NCI-H1092 treated with DMSO at 0.1 percent for 48 hours (cell line): ENCODE measurements around the gene GATA3.
"Not testable (repeated sequence)": the region's sequence is repeated elsewhere in the genome, so short reads cannot be mapped to it uniquely, and the experiment has no call there.

ENCODE experiments used
- DNase-seq: peaks from one replicate; lab custom pipeline; 2025; lab: John Stamatoyannopoulos, UW

GATA3 gene

DNA sequence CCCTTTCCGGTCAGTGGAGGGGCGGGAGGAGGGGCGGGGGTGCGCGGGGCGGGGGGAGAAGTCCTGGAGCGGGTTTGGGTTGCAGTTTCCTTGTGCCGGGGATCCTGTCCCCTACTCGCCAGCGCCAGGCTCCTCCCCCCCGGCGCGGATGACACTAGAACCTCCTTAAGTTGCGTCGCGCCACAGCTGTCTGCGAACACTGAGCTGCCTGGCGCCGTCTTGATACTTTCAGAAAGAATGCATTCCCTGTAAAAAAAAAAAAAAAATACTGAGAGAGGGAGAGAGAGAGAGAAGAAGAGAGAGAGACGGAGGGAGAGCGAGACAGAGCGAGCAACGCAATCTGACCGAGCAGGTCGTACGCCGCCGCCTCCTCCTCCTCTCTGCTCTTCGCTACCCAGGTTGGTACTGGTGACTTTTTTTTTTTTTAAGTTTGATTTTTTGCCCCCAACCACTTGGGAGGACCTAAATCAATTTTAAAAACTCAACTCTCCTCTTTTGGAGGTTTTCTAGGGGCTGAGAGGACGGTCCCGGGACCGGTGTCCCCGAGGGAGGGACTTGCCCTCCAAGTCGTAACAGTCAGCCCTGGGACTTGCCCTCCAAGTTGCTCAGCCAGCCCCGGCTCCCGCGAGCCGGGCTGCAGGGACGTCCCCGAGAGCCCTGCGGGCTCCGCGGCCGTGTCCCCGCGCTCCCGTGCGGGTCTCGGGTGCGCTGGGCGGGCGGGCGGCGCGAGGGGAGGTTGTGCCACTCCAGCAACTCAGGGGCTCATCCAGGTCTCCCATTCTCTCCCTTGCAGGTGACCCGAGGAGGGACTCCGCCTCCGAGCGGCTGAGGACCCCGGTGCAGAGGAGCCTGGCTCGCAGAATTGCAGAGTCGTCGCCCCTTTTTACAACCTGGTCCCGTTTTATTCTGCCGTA lies at the start of gene GATA3:
Gene GATA3 (plus strand): TSS at position 195 of the 914 bp plus-strand sequence. CDS start 968 bp downstream, outside the sequence.
- DNase-seq = no peak

DNA sequence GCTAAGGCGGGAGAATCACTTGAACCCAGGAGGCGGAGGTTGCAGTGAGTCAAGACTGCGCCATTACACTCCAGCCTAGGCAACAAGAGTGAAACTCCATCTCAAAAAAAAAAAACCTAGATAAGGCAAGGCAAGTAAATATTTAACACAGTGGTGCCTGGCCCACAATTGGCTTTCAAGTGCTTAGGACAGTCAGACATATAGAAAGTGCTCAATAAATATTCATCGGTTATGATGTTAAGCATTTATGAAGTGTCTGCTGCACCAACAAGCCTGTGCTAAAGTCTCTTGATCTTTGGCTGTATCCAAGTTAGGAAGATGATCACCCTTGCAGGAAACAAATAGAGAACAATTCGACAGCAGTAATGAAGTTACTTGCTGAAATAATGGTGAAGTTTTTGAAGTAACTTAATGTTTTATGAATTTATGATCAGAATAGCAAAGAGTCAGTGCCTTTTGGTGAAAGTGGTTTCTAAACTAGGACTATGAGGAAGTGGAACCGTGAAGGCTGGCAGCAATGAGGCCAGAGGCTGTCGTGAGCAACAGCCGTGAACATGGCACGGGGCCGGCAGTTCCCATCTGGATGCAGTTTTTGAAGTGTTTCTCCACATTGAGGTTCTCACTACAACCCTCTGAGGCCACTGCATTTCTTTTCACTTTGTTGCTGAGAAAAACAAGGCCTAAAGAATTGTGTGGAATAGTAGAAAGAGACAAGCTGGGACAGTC lies 48.1 kb upstream of the GATA3 start:
- no peak for DNase-seq

DNA sequence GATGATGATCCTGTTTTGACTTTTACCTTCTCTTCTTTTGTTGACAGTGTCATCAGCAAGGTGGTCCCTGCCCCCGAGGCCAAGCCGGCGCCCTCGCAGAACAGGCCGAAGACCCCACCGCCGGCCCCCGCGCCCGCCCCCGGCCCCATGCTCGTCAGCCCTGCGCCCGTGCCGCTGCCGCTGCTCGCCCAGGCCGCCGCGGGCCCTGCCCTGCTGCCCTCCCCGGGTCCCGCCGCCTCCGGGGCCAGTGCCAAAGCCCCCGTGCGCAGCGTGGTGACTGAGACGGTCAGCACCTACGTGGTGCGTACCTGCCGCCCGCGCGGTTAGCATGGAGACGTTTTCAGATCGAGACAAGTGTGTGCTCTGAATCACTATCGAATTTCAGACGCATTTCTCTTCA lies 45.5 kb upstream of the GATA3 start:
- DNase-seq = no peak

DNA sequence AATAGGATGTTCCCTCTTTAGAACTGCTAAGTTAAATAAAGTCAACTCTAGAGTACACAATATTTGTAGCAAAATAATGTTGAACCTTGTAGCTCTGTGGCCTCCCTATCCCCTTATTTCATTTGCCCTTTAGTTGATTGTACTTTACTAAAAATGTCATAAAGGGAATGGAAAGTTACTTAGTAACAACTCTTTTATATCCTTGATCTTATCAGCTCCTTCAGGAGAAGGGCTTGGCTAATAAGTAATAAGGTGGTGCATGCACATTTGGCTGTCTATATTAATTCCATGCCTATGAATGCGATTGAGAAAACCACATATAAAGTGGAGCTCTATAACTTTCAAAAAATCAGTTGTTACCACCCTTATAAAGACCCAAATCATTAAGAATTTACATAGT lies 41.5 kb upstream of the GATA3 start:
- no peak for DNase-seq

DNA sequence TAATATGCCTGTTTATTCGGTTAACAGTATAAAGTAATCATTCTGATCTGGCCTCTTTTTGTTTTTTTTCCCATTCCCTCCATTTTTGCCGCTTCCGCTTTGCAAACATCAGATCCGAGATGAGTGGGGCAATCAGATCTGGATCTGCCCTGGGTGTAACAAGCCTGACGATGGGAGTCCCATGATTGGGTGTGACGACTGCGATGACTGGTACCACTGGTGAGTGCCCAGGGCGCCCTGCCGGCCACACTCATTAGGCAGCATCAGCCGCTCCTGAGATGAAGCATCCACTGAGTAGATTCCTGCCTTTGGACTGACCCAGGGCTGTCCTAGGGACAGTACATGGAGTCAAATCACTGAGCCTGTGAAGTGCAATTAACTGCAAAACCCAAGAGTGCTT lies 40.9 kb upstream of the GATA3 start:
- no peak for DNase-seq

DNA sequence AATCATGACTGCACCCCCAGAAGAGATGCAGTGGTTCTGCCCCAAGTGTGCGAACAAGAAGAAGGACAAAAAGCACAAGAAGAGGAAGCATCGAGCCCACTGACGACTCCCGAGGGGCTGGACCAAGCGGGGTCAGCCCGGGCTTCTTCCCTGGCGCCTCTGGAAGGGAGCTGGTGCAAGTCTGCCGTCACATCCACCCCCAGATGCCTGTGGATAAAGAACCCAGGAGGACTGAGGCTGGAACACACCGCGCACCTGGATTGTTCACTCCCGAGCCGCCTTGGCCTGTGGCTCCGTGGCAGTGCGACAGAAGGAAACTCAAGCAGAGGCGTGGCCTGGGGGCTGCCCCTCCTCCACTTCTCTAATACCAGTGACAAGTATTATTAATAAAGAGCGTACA lies 39.8 kb upstream of the GATA3 start:
- DNase-seq = no peak

DNA sequence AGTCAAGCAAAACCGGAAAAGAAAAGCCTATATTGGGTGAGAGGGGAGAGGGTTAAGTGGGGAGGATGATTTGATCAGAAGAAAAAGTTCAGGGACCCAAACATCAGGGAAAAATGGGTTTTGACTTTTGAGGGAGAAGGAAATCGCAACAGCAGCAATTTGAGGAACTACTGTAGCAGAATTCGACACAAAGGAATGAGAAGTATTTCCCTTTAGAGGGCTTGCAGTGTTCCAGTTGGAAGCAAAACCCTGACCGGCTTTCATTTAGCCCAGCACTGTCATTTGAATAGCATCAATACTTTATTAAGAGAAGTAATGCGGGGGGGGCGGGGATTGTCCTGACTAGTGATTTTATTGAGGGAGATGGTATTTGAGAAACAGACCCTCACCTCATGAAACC lies 37.2 kb upstream of the GATA3 start:
- no peak for DNase-seq

DNA sequence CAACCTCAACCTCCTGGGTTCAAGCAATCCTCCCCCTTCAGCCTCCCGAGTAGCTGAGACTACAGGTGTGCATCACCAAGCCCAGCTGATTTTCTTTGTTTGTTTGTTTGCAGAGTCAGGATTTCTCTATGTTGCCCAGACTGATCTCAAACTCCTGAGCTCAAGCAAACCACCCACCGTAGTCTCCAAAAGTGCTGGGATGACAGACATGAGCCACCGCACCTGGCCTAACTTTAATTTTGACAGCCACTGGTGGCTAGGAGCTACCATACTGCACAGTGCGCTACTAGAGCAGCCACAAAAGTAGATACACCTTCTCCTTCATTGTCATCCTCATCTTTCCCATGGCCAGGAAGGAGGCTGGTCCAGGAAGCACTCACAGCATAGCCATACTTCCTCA lies 31.2 kb upstream of the GATA3 start:
- DNase-seq = no peak

DNA sequence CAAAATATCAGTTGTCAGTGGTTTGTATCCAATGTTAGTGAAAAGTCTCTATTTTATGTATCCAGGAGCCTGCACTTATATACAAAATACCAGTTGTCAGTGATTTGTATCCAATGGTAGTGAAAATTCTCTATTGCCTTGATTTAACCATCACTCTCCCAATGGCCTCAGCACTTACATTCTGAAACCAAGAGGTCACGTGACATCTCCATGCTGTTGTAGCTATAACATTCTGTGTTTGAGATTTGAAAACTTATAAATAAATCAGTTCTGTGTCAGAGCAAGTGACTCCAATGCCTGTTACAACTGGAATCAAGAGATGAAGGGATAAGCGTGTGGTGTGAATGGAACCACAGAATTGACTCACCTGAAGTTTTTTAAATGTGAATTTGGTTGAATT lies 30.6 kb upstream of the GATA3 start:
- DNase-seq = no peak

DNA sequence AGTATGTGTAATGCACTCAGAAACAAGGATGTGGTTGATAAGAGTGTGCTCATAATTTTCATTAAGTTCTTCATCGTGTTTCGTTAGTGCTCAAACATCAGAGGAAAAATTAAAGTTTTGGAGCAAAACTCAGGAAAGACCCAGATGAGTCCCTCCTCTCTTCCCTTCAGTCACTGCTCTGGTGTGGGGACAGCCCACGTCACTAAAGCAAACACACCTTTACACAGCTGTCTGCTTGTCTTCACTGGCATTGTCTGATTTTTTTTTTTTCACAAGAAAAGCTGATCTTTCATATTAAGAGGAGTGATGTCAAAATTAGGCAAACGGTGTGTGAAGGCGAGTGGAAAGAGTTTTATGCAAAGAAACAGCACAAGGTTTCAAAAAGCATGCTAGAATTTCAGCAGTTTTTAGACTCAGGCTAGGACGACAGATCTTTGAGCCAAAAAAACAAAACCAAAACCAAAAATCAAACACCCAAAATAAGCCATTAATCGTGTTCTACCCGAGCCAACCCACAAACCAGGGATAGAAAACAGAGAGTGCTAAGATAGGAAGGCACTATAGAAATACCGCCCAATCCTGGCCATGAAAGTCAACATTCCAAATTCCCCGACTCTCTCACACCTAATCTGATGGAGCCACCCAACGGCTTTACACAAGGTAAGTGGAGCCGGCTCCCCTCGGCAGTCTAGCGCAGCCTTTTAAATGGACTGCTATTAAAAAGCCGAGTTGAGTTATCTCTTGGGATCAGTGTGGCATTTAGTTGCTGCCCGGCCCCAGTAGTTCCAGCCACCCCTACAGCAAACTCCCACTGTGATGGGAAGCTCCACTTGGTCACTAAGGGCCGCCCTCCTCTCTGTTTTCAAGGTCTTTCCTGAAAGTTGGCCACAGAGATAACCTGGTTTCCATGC lies 27.9 kb upstream of the GATA3 start:
- no peak for DNase-seq

DNA sequence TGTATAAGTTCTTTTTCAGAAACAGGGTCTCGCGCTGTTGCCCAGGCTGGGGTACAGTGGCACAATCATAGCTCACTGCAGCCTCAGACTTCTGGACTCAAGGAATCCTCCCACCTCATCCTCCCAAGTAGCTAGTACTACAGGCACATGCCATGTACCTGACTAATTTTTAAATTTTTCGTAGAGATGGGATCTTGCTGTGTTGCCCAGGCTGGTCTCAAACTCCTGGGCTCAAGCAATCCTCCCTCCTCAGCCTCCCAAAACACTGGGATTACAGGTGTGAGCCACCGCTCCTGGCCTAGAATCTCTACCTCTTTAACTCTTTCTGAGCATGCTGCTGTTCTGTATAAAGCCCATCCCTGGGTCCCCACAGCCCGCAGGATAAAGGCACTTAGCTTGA lies 23.3 kb upstream of the GATA3 start:
- DNase-seq = not testable (repeated sequence)

DNA sequence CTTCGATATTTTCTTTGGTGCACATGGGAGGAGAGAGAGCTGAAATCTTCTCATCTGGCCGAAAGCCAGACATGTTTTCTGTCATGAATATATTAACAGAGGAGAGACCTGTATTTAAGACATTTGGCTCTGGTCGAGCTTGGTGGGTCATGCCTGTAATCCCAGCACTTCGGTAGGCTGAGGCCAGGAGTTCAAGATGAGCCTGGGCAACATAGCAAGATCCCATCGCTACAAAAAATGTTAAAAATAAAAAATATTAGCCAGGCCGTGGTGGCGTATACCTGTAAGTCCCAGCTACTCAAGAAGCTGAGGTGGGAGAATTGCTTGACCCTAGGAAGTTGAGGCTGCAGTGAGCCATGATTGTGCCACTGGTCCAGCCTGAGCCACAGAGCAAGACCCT lies 21.9 kb upstream of the GATA3 start:
- no peak for DNase-seq

DNA sequence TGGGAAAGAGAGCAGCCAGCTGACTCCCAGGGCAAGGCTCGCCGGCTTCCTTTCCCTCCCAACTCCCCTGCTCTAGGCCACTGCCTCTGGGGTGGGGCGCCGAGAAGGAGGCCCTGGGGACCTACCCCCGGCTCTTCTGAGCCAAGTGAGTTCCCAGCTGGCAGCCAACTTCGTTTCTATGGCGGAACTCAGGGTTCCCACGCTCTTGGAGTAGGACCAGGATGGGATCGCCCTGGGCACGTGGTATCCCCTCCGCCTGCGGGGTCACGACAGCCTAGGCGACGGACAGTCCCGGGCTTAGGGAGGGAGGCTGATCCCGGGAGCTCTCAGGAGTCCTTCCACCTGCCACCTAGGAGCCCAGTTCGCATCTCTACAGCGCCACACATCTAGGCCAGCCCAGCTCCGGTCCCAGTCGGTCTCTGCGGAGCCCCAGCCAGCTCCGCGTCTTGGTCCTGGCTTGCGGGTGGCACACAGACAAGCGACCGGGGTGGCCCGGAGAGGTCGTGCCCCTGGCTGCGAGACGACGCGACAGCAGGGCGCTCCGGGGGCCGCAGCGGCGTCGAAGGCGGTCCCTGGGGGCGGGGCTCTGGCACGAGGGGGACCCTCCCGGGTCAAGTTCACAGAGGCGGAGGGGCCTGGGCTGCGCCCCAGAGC lies 20.5 kb upstream of the GATA3 start:
- DNase-seq = no peak

DNA sequence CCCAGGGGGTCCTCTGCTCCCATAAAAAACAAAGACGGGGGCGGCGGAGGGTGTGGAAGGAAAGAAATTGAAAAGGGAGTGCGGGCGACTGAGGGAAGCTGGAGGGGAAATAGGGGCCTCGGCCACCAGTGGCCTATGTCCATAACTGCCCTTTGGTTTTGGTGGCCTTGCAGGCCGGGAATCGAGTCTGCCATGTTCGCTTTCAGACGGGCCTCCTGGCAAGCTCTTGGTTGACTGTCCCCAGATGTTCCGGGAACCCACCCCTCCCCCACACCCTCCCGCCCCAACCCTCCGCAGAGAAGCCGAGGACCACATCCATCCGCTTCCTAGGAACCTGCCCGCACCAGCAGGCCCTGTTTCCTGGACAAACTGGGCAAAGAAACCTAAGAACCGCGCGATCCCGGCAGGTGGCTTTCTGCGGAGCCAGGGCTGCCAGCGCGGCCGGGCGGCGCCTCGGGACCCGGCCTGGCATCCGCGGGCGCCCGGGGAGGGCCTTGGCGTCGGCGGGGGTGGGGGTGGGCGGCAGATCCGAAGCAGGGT lies 20.0 kb upstream of the GATA3 start:
- no peak for DNase-seq

DNA sequence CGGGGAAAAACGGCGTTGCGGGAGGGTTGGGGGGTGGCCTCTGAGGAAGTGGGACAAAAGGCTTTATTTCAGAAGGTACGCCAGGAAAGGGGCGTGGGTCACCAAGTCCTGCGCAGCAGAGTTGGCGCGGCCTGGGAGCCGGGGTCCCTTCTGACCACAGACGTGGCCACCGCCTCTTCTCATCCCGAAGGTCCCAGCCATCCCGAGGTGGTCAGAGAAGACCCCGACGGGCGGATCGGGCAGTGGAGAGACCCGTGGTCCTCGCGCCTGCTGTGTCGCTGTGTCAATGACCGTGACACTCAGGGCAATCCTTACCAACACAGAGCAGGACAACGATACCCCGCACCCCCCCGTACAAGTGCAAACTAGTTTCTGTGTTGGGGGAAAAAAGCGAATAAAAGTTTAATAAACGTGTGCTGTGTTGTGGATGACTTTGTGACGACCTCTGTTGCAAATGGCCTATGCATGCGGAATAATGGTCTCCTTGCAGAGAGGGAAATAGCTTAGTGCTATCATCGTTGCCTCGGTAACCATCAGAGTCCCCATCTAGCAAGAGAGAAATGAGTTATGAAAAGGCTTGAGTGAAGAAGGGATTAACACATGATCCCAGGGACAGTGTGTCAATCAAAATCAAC lies 19.4 kb upstream of the GATA3 start:
- DNase-seq = peak; percentile 20

DNA sequence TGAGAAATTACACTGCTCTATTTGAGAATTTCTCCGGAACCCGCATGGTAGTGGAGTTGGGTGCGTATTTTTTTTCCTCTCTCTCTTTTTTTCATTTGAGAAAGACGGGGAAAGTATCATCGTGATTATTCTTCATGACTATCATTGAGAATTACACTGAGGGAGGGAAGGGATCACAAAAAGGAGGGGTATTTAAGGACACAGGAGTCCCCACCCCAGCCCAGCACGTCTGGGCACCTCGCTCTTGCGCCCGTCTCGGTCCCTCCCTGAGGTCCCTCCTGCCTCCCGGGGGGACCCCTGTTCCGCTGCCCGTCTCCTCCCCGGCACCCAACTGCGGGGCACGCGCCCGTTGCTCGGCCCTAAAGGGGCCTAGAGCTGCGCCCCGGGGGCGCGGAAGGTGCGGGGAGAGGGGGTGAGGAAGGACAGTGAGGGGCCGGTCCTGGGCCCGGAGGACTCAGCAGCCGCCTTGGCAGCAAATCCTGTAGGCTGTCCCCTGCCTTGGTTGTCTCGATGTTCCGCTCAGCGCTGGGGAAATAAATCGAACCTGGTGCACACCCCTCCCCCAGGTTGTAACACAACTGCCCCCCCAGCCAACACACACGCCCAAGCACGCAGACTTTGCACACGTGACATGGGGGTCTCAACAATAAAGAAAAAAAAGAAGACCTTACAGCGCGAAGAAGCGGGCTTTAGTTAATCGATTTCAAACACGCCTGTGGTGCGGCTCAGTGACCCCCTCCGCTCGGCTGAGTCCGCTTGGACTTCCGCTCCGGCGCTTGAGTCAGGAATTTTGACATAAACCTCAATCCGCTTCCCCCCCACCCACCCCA lies 18.6 kb upstream of the GATA3 start:
- DNase-seq = no peak

DNA sequence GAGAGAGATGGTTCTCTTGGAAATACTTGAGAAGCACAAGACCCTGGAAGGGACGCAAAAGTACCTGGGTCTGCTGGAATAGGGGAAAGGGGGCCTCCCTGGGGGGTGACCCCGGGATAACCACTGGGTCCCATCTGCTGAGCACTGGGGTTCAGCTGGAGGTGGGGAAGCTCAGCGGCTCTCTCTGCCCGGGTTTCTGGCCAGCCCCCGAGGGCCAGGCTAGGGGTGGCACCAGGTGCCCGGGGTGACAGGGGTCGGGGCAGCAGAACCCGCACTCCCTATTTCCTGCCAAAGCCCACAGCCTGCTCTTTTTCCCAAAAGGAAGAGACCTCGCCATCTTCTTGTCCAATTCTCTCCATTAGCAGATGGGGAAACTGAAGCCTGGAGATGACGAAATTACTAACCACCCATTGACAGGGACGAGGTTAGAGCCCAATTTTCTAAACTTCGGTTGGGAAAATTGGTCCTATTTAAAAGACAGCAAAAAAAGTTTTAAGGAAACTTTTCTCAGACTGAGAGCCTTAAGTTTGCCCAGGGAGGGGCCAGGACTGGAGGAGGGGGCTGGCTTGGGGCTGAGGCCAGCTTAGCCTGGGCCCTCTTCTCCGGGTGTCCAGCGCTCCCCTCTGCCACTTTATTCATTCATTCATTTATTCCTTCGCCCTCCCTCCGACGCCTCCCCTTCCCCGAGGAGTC lies 17.8 kb upstream of the GATA3 start:
- DNase-seq = no peak

DNA sequence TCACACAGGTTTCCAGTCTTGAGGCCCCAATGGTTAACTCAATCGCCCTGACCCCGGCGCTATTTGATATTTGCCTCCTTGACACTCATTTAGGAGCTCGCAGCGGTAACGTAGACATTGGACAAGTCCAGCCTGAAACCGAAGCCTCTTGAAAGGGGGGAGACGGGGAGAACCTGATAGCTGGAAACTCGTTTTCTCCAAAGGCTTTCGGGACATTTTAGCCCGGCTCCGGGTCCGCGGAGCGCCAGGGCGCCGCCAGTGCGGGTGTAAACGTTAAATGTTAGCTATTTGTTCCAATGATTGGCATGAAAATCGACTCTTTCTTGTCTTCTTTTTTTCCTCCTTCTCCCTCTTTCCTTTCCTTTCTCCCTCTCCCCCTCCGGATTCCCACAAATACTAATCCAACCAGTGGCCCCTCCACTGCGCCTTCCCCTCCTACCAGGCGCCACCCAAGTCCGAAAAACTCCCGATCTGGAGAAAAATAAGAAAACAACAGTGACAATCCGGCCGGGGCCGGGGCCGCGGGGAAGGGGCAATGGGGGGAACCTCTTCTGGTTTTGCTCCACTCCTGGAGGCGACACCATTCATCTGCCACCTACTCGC lies 17.2 kb upstream of the GATA3 start:
- DNase-seq = no peak
